C4-2B (cell line): Measurements from ENCODE around the gene MRPS33.

Experiments
- ZFX ChIP-seq: fragments of 450-650 bp; IDR thresholded peaks from 2 replicates; pipeline ENCODE4 v1.6.1; 2017
- TF ChIP-seq, protein P1 (sequence below): fragments of 450-650 bp; conservative IDR thresholded peaks from 2 replicates; pipeline ENCODE4 v1.5.1; 2017; ENCODE audit warnings: mild to moderate bottlenecking

DNA sequence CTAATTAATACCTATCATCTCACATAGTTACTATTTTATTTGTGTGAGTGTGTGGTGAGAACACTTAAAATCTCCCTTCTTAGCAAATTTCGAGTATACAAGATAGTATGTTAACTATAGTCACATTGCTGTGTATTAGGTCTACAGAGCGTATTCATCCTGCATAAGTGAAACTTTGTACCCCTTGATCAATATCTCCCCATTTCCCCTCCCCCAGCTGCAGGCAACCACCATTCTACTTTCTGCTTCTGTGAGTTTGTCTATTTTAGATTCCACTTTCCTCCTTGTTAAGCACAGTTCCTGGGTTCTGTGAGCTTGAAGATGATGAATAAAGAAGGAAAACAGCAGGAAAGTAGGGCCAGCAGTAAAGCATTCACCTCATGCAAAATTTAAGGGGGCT lies 42.4 kb downstream of the MRPS33 start:
- TF ChIP-seq, protein P1, sequence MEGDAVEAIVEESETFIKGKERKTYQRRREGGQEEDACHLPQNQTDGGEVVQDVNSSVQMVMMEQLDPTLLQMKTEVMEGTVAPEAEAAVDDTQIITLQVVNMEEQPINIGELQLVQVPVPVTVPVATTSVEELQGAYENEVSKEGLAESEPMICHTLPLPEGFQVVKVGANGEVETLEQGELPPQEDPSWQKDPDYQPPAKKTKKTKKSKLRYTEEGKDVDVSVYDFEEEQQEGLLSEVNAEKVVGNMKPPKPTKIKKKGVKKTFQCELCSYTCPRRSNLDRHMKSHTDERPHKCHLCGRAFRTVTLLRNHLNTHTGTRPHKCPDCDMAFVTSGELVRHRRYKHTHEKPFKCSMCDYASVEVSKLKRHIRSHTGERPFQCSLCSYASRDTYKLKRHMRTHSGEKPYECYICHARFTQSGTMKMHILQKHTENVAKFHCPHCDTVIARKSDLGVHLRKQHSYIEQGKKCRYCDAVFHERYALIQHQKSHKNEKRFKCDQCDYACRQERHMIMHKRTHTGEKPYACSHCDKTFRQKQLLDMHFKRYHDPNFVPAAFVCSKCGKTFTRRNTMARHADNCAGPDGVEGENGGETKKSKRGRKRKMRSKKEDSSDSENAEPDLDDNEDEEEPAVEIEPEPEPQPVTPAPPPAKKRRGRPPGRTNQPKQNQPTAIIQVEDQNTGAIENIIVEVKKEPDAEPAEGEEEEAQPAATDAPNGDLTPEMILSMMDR: no peak
- no peak for TF ChIP-seq ZFX
